HG03139 (cell line): ENCODE results near the gene FOXI1.

Experiments used
- ATAC-seq: cut with Tn5 transposase; IDR thresholded peaks from one replicate; pipeline ENCODE4 v1.9.1; 2021; ENCODE audit not compliant: unreplicated experiment

FOXI1 gene

DNA sequence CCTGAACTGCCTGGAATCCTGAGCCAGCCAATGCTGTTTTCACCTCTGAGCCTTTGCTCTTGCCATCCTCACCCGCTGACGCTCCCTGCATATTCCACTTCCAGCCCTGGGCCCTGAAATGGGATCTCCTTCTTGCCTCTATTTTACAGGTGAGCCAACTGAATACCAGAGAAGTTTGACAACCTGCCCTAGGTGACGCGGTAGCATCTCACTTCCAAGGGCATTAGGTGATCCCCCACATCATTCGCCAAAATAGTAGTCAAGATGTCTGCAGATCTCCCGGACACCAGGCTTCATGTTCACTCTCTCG is 43.5 kb downstream of the FOXI1 start:
- ATAC-seq, result no peak

DNA sequence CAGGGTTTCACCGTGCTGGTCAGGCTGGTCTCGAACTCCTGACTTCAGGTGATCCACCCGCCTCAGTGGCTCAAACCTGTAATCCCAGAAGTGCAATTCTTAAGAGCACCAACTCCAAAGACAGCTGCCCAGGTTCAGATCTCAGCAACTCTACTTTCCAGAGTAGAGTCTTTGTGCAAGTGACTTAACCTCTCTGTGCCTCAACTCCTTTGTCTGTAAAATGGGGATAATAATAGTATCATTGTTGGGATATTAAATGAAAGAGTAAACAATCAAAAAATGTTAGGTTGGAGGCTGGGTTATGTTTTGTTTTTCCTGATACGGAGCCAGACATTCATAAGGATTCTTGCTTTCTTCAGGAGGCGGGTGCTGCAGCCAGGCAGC is 45.0 kb downstream of the FOXI1 start:
- no peak for ATAC-seq

DNA sequence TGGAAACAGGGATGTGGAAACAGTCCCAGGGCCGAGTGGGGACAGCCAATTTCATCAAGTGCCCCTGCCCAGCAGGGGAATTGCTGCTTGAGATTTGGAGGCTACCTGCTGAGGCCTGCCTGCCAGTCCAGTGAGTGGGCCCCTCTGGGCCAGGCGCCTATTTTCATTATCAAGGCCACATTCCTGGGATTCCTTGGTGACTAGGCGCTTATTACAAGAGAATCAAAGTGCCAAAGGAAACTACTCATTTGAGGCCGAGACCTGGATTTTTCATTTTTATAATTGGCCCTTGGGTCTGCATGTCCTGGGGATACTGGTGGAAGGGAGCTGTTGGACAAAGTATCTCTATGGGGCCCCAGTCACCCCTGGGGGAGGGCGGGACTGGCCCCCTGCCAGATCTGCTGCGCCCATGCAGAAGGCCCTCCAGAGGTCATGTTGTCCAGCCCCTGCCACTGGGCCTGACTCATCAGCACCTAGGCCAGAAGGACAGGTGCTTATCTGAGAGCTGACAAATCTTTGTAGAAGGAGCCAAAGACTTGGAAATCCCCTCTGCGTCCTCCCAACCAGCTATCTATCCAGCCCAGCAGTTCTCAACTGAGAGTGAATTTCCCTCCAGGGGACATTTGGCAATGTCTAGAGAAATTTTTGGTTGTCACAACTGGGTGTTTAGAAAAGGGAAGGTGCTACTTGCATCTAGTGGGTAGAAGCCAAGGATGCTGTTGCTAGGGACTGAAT is 45.6 kb downstream of the FOXI1 start:
- ATAC-seq, result no peak

DNA sequence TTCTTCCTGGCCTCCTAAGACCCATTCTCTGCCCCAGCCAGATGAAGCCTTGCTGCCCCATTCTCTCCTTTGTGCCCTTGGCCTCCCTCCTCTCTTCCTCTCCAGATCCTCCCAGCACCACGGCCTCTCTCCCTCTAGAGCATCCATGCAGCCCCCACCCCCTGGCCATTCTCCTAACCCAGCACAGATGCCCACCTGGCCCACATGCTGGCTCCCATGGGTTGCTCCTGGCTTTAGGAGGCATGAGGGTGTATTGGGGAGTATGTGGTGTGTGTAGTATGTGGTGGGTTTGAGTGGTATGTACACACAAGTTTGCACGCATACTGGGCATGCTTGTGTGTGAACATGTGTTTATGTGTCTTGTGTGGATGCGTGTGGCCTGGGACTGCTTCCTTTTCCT is 47.1 kb downstream of the FOXI1 start:
- ATAC-seq, result no peak

DNA sequence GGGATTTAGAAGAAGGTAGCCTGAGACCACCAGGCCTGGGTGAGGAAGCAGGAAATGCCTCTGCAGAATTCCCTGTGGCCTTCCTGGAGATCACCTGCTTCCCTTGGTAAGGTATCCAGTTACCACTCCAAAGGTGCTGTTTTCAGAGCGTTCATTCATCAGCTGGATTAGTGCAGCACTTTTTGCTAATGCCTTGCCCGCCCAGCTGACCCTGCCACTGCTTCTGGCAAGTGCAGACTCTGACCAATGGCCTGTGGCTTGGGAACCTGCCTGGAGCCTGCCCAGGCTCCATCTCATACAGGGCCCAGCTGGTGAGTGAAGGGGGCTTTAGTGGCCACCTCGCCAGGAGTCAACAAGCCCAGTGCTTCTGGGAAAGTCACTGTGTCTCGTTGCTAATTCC is 48.6 kb downstream of the FOXI1 start:
- ATAC-seq, result peak; percentile 22

DNA sequence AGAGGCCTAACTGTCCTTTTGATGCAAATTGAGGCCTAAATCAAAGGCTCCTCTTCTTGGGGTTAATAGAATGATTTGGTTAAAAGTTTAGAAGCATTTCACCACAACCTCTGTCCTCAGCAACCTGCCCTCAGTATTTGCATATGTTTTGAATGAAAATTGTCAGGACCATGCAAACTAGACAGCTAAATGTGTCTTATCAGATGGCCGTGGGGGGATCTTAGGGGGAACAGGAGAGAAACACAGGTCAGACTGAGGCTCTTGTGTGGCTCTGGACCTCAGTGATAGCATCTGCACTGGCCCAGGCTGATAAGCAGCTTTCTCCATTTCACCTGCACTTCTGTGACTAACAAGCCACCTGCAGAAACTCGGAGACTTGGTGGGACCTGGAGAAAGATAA is 49.0 kb downstream of the FOXI1 start:
- ATAC-seq, result peak; percentile 56

DNA sequence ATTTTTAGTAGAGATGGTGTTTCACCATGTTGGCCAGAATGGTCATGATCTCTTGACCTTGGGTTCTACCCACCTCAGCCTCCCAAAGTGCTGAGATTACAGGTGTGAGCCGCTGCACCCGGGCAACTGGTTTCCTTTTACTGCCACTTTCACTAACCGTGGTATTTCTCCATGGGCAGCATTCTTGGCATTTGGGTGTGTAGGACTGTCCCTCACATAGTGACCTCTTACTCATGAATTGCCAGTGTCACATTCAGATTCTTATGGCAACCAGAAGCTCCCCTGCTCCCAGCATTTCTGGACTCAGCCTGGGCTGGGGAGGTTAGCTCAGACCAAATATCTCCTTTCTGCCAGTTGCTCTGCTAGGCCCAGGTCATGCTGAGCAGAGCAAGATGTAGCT is 50.1 kb downstream of the FOXI1 start:
- no peak for ATAC-seq

DNA sequence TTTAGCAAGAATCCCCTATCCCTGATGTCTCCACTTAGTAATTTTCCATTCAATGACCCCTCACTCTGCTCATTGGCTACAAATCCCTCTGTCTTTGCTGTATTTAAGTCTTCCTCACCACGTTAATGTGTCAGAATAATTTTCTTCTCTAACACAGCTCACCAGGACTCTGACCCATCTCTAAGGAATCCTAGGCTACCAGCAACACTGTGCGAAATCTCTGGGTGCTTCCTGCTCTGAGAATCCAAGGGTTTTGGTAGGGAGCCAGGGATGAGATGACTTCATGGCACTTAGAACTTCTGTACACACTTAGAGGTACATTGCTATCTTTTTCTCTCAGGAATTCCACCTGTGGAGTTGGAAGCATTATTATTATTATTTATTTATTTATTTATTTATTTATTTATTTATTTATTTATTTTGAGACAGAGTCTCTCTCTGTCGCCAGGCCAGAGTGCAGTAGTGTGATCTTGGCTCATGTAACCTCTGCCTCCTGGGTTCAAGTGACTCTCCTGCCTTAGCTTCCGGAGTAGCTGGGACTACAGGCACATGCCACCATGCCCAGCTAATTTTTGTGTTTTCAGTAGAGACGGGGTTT is 53.5 kb downstream of the FOXI1 start:
- ATAC-seq, result no peak
